DMS53 treated with DMSO at 0.1 percent for 48 hours (cell line): ENCODE results near the gene CSAD.
A peak's percentile ranks its signal among the peaks of the same experiment; 100 is the strongest.

Experiments used
- DNase-seq: peaks from one replicate; lab custom pipeline; 2025; ENCODE audit not compliant: unreplicated experiment; lab: John Stamatoyannopoulos, UW

CSAD gene

GRCh38 chr12:53180220-53180930 is at the start of gene CSAD, which contains the start of gene ZNF740:
TSS of gene CSAD (minus strand) at chr12:53180925. CDS start at chr12:53173470, 7,455 bp downstream.
TSS of gene ZNF740 (plus strand) at chr12:53180722. CDS start at chr12:53181984, 1,262 bp downstream.
- DNase-seq: peak; percentile 94

DNA sequence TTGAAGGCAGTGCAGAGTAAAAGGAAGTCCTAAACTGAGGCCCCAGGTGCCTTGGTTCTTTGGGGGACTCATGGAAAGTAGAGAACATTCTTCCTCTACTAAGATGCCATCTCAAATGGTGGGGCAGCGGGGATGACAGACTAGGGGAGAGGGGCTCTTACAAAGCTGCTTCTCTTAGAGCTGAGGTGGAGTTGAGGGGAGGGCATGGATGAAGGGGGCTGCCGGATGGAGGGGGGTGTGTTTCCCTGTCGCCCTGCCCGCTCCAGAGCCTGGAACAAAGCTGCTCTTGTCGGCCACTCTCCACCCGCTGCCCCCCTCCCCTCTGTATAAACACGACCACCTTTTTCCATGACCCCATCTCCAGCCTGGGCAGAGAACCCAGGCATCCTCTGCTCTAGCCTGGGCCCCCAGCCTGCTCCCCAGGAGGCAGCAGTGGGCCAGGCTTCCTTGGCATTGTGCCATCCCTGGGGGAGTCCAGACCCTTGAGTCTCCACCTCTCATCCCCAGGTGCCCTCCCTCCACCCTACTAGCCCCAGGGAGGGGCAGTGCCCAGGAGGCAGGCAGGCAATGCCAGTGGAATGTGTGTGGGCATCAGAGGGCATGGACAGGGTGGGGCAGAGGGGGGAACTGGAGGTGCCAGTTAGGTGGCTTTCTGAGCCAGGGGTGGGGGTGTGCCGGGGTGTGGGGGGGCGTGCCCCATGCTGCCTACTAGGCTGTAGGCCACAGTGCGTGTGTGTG is 49.6 kb upstream of the CSAD start:
- DNase-seq: no peak

GRCh38 chr12:53229454-53229853 is 48.7 kb upstream of the CSAD start:
- no peak for DNase-seq

DNA sequence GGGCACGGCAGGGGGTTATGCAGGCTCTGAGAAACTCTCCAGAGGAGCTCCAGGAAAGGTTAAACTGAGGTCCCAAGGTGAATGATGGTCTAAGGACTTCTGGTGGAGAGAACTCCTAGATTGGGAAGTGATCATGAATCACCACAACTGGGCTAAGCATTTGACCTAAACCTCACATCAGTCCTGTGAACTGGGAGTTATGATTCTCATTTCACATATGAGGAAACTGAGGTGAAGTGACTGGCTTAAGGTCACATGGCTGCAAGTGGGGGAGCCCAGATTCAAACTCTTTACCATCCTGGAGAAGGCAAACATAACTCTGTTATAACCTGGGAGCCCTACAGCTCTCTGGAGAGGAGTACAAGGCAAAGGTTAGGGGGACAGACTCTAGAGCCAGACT is 47.1 kb upstream of the CSAD start:
- DNase-seq: no peak

DNA sequence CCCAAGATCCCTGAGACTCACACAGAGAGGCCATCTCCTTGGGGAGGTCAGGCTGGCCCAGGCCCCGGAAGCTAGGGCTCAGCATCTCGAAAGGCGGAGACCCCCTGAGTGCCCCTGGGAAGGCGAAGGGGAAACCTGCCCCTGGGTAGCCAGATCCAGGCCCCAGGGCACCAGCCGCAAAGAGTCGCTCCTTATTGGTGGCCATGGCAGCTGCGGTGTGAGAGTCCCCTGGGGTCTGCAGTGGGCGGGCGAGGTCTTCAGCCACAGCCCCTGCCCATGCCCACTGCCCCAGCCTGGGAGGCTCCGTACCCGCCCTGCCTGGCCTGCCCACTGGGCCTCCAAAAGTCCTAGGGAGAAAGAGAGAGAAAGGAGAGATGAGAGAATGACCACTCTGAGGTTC is 46.6 kb upstream of the CSAD start:
- no peak for DNase-seq

DNA sequence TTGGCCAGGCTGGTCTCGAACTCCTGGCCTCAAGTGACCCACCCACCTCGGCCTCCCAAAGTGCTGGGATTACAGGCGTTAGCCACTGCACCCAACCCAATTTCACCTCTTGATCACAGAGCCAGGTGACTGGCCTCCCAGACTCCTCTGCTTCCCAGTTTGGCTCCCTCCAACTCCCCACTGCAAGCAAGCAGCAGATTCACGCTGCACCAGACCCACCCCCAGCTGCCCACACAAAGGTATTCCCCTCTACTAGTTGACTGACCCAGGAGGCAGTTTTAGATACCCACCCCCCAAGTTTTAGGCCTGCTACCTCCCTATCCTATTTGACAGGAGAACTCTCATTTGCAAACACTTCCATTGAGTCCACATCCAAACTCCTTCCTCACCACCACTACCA is 46.1 kb upstream of the CSAD start:
- no peak for DNase-seq

DNA sequence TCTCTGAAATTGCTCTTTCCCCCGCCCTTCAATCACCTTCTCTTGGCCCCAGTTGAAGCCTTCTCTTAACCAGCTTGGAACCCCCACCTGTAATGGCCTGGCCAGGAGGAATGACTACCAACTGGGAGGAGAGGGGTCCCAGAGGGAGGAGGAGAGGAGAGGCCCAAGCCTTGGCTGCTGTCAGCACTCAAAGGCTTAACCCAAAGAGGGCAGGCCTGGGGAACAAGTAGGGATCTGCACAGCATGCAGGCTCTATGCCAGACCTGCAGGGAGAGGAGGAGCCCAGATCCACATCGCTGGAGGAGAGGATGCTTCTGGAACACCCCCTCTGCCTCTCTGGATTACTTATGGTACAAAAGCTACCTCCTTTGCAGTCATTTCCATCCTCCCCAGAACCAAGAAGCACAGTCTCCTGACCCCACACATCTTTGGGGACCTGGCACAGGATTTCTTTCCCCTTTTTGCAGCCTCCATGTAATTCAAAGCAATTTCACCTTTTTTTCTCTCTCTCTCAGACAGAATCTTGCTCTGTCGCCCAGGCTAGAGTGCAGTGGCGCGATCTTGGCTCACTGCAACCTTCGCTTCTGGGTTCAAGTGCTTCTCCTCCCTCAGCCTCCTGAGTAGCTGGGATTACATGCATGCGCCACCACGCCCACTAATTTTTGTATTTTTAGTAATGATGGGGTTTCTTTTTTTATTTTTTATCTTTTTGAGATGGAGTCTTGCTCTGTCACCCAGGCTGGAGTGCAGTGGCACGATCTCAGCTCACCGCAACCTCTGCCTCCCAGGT is 45.1 kb upstream of the CSAD start:
- DNase-seq: no peak

GRCh38 chr12:53224897-53225634 is 44.3 kb upstream of the CSAD start:
- no peak for DNase-seq

GRCh38 chr12:53224061-53224896 is 43.6 kb upstream of the CSAD start:
- DNase-seq: no peak

DNA sequence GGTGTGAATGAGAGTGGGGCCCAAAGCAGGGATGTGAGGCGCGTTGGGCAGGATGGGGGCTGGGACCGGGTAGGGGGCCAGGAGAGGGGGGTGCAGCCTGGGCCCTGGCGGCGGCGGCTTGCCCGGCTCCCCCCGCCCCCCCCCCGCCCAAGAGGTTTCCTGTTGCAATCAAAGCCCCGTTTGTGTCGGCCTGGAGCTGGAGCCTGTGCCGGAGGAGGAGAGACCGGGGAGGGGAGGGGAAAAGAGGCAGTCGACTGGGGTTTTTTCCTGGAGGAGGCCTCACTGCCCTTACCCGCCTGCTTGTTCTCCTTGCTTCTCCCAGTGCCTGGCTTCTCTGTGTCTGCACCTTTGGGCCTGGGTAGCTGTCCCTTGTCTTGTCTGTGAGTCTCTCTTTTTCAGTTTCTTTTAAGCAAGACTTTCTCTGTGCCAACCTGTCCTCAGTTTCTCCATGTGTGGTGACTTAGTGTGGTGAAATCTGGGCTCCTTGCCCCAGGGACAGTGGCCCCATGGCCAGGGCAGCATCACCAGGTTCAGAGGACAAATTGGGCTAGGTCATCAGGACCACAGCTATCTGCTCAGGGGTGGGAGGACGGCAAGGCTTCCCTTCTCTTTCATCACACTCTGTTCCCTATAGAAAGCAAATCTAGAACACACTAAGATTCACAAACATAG is 42.8 kb upstream of the CSAD start:
- DNase-seq: no peak

DNA sequence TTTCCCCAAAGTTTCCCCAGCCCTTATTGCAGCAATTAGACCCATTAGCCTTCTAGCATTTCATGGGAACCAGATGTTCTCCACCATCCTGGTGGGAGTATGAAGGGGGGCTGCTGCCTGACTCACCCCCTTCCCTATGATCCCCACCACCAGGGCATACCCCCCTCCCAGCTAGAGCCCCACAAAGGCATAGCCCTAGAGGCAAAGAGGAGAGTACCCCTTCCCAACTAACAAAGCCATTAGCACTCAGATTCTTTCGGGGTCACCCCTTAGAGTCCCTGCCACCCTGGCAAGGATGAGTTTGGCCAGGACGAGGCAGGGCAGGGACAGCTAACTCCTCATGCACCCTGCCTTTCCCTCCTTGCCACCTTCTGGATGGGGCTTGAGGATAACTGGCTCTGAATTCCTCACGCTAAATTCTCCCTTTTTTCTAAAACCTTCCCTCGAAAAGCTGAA is 42.1 kb upstream of the CSAD start:
- DNase-seq: no peak

DNA sequence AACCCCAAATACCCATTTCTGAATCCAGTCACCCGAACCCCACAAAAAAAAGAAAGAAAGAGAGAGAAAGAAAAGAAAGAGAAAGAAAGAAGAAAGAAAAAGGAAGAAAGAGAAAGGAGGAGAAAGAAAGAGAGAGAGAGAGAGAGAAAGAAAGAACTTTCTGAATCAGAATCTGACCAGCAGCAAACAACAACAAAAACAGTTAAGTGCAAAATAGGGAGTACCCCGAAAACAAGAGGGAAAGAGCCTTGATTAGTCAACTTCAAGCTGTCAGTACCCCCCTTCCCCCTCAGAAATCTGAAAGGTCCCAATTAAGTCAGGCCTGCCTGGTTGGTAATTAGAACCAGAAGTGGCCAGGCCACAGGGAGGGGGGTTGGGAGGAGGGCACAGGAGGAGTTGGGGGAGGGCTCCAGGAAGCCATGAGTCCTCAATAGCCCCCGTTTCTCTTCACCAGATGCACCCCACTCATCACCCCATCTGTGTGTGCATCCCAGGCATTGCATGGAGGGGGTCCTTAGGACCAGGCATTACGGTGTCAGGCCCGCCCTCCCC is 41.5 kb upstream of the CSAD start:
- DNase-seq: no peak

DNA sequence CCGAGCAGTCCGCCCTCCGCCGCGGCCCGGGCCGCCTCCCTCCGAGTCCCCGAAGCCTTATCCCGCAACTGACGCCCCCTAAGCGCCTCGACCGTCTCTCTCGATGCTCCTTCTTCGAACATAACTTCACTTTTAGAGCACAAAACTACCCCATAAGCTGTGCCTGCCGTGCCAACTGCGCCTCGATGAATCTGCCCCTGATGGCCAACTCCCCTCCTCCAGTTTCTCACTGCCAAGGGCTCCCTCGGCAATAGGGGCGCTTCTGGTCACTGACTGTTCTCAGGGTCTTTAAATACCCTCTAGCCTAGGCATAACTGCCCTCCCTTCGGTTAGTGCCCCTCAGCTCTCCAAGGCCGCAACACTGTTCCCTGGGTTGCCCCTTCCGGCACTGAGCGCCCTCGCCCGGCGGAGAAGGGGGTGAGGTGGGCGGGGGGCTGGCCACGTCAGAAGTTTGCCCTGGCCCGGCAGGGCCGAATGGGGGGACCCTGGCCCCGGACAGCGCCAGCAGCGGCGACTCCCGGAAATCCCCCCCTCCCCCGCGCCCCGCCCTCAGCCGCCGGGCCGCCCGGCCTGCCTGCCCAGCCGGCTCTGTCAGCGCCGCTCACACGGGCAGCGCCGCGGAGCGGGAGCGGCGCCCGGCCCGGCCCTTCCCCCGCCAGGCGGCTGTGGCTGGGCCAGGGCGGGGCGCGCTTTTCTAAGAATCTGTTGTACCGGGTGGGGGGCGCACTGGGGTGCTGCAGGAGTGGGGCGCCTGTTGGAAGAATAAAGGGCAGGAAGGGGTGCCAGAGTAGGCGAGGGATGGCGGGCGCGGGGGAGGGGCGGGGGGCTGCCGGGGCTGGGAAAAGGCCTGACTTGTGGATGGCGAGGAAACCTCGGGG is 40.7 kb upstream of the CSAD start:
- no peak for DNase-seq

- DNase-seq: peak; percentile 82
Measured at GRCh38 chr12:53220694-53221202, 40.0 kb upstream of the CSAD start.

GRCh38 chr12:53219956-53220693 is 39.4 kb upstream of the CSAD start:
- peak; percentile 69 for DNase-seq

DNA sequence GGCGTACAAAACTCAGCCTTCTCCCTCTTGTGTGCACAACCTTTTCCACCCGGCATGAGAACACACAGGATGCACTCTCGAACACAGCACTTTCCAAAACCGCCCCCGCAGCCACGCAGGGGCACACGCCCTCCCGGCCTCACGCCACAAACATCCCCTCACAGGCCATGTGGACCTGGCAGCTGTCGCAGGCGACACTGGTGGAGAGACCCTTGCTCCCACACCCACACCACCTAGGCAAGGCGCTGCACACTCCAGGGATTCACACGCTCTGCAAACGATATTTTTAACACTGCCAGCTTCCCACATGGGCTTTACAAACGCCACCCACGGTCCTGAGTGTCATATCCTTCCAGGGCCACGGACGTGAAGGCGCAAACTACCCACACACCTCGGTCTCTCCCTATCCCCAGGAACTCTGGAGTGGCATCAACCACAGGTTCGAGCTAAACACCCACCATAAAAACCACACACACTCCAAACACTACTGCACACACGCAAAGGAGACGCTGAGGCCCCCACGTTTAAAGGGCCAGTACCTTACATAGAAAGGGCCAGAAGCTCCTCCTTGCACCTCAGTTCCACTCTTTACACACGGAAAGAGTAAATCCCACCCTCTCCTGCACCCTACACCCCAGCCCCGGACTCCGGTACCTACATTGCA is 38.7 kb upstream of the CSAD start:
- no peak for DNase-seq
